Measurements from ENCODE around the gene FGF18. TPM values are rescaled to one million over a fixed set of nuclear protein-coding genes. Genes with fewer than 3 reads are reported as not detected.

The FGF18 gene
- total and polyA plus RNA-seq, 2 of the 4 experiments (the other 2 are of a cell fraction) = 0.15 TPM; not detected in 1

DNA sequence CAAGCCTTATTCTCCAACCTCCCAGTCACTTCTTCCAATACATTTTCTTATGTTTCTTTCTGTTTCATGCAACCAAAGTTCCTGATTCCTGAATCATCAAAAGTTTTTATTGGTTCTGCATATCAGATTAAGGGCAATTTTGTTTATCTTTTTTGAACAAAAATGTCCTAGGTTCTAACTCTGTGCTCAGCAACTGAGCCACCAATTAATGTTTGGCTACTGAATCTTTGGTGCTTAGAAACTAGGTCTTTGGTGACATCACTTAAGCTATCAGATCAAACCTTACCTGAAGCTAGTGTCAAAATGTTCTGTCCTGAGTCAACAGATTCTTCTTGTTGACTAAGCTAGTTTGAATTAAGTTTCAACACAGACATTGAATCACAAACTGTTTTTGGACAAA is 56.1 kb downstream of the FGF18 start:
- no peak overlapping the region for H3K4me2 ChIP-seq (ENCODE audit: low read depth, low read length)
- H3K79me1 ChIP-seq (ENCODE audit: low read depth in 1 of 2, low read length in 2 of 2) = no peaks in the 10 kb centered on the region
- ATAC-seq (ENCODE audit: low read depth) (no peak), DNase-seq (no peak)
- no peak overlapping the region for H3K56ac ChIP-seq (ENCODE audit: extremely low read depth, insufficient read depth, low read length)
- no TSS peak for BruUV-seq (replicated peaks)
- no peak overlapping the region for H2AK9ac ChIP-seq (replicated peaks; ENCODE audit: low read depth, low read length, poor library complexity)
- H3K14ac ChIP-seq (replicated peaks; ENCODE audit: low read depth, low read length) = no peak overlapping the region
- no peak overlapping the region for H4K8ac ChIP-seq (ENCODE audit: low read depth in 2 of 2, low read length in 2 of 2)
- H2BK15ac ChIP-seq (ENCODE audit: low read depth, low read length) = no peak overlapping the region
- dilution Hi-C loops (cut with HindIII; ENCODE audit: low sequenced_read_pairs, unreplicated experiment) = no loop called here
- no peak overlapping the region for H2BK20ac ChIP-seq (ENCODE audit: low read depth, low read length)
- H3K18ac ChIP-seq (ENCODE audit: low read depth, low read length) = no peak overlapping the region
- no peaks in the 10 kb centered on the region for H3K36me3 ChIP-seq (ENCODE audit: control insufficient read depth, insufficient read depth, low read length)
- TF ChIP-seq RCOR1 (IDR thresholded peaks at IDR 0.05; ENCODE audit: insufficient replicate concordance, low read length) = no peak
- TF ChIP-seq, protein P1, sequence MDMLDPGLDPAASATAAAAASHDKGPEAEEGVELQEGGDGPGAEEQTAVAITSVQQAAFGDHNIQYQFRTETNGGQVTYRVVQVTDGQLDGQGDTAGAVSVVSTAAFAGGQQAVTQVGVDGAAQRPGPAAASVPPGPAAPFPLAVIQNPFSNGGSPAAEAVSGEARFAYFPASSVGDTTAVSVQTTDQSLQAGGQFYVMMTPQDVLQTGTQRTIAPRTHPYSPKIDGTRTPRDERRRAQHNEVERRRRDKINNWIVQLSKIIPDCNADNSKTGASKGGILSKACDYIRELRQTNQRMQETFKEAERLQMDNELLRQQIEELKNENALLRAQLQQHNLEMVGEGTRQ (IDR thresholded peaks at IDR 0.05; ENCODE audit: low read depth, low read length) = no peak
- no peak for TF ChIP-seq POLR2A (IDR thresholded peaks at IDR 0.05; ENCODE audit: low read depth, low read length)
- no peak for TF ChIP-seq BHLHE40 (IDR thresholded peaks at IDR 0.05; ENCODE audit: low read depth, low read length)
- no peak for TF ChIP-seq CHD1 (IDR thresholded peaks at IDR 0.05; ENCODE audit: low read depth, low read length)
- TF ChIP-seq FOS (IDR thresholded peaks at IDR 0.05; ENCODE audit: low read depth, low read length) = no peak
- TF ChIP-seq MAZ (IDR thresholded peaks at IDR 0.05; ENCODE audit: borderline replicate concordance, low read depth, low read length) = no peak
- TF ChIP-seq, protein P2, sequence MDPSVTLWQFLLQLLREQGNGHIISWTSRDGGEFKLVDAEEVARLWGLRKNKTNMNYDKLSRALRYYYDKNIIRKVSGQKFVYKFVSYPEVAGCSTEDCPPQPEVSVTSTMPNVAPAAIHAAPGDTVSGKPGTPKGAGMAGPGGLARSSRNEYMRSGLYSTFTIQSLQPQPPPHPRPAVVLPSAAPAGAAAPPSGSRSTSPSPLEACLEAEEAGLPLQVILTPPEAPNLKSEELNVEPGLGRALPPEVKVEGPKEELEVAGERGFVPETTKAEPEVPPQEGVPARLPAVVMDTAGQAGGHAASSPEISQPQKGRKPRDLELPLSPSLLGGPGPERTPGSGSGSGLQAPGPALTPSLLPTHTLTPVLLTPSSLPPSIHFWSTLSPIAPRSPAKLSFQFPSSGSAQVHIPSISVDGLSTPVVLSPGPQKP (IDR thresholded peaks at IDR 0.05; ENCODE audit: borderline replicate concordance, low read depth, low read length) = no peak
- TF ChIP-seq RAD21 (IDR thresholded peaks at IDR 0.05; ENCODE audit: low read length) = no peak
- in situ Hi-C loops (cut with MboI; ENCODE audit: low sequenced_read_pairs) = no loop called here
- H3K9ac ChIP-seq (ENCODE audit: low read depth, low read length) = no peak overlapping the region
- no peak overlapping the region for H3K23ac ChIP-seq (ENCODE audit: low read depth, low read length)
- H3K27me3 ChIP-seq (ENCODE audit: control insufficient read depth, insufficient read depth, low read length) = peaks cover 16% of the 10 kb centered on the region
- intact Hi-C loops (cut with micrococcal nuclease) = no loop called here
- ChIA-PET CTCF (no interaction called here), POLR2A (ENCODE audit: unreplicated experiment) (no interaction called here)
- no peak overlapping the region for H4K91ac ChIP-seq (ENCODE audit: insufficient read depth, low read depth, low read length)
- peaks cover 4% of the 10 kb centered on the region; the same call in 1 of the 2 replicates for H3K4me1 ChIP-seq (ENCODE audit: control insufficient read depth, insufficient read depth, low read length)
- peaks cover 2% of the 10 kb centered on the region; the same call in 1 of the 2 replicates for H3K9me3 ChIP-seq (ENCODE audit: control insufficient read depth, insufficient read depth, low read length)
- no peaks in the 10 kb centered on the region for H4K20me1 ChIP-seq (ENCODE audit: insufficient read depth, low read length)
- H2BK120ac ChIP-seq (ENCODE audit: low read depth, low read length) = no peak overlapping the region
- H4K5ac ChIP-seq (ENCODE audit: low read depth, low read length) = no peak overlapping the region
- H3K4ac ChIP-seq (ENCODE audit: low read depth, low read length) = no peak overlapping the region
- no peak overlapping the region for H3K4me3 ChIP-seq (ENCODE audit: insufficient read depth, low read depth, low read length)
- no peak overlapping the region for H3K27ac ChIP-seq (ENCODE audit: insufficient read depth, low read length)
- H3K9me1 ChIP-seq (ENCODE audit: insufficient read depth, low read length) = no peaks in the 10 kb centered on the region
- no peak overlapping the region for H2AFZ ChIP-seq (replicated peaks; ENCODE audit: low read length, poor library complexity)
- H2AK5ac ChIP-seq (ENCODE audit: low read depth, low read length) = no peak overlapping the region
- H2BK5ac ChIP-seq (ENCODE audit: low read depth, low read length, poor library complexity, severe bottlenecking) = no peak overlapping the region
